ENCODE measurements around the gene TMEM62.
"Not testable (repeated sequence)": the region's sequence is repeated elsewhere in the genome, so short reads cannot be mapped to it uniquely, and the experiment has no call there.

TMEM62 gene

DNA sequence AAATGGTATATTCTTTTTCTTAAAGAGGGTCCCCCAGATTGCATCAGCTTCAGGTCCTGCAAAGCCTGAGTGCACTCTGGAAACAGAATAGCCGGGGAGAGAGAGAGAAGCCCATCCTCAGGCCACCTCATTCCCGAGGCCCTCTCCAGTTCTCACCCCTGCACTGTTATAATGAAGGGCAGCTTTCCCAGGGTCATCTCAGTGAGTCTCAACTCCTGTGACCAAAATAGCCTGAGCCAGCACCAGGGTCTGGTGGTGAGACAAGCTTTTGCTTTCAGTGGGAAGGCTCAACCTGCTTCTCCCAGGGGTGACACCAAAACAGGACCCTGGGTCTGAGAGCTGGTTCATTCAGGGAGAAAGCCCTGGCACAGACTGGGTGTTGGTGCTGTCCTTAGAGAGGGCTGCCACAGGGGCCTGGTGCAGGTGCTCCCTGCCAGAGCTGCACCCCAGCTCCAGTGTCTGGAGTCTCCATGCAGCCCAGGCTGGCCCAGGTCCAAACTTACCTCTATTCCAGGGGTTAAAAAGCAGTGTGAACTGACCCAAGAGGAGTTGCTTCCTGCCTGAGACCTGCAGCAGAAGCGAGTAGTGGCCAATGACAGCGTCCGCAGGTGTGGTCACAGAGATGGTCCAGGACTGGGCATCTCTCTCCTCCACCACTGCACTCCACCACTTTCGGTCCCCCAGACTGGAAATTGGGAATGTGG, 81.4 kb downstream of the TMEM62 start:
- no peaks in the 10 kb centered on the region for H3K4me1 ChIP-seq (ENCODE audit: insufficient read depth, low read length)
- no peaks in the 10 kb centered on the region for H3K36me3 ChIP-seq (ENCODE audit: insufficient read depth, low read length)
- no peak overlapping the region for H3K9ac ChIP-seq (ENCODE audit: low read depth, low read length)
- no peaks in the 10 kb centered on the region for H3K9me3 ChIP-seq (ENCODE audit: control insufficient read depth, insufficient read depth, low read length)

DNA sequence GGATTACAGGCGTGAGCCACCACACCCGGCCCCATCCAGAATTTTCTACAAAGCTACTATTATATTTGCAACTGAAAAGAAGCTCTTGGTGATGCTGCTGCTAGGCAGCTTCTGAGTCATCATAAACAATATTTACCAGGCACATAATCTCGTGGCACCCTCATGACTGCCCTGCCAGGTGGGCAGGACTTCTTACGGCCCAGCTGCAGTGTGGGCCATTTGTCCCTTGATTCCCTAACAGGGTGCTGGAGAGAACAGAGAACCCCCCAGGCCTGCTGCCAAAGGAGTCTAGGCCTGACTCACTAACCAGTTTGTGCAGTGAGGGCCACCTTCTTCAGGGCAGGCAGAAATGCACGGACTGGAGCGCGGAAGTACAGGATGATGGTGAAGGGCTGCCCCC, 82.6 kb downstream of the TMEM62 start:
- Histone ChIP-seq H3K9ac (ENCODE audit: low read depth, low read length) (no peak overlapping the region), H3K9me3 (ENCODE audit: control insufficient read depth, insufficient read depth, low read length) (no peaks in the 10 kb centered on the region), H3K4me1 (ENCODE audit: insufficient read depth, low read length) (no peaks in the 10 kb centered on the region), H3K36me3 (ENCODE audit: insufficient read depth, low read length) (no peaks in the 10 kb centered on the region)

DNA sequence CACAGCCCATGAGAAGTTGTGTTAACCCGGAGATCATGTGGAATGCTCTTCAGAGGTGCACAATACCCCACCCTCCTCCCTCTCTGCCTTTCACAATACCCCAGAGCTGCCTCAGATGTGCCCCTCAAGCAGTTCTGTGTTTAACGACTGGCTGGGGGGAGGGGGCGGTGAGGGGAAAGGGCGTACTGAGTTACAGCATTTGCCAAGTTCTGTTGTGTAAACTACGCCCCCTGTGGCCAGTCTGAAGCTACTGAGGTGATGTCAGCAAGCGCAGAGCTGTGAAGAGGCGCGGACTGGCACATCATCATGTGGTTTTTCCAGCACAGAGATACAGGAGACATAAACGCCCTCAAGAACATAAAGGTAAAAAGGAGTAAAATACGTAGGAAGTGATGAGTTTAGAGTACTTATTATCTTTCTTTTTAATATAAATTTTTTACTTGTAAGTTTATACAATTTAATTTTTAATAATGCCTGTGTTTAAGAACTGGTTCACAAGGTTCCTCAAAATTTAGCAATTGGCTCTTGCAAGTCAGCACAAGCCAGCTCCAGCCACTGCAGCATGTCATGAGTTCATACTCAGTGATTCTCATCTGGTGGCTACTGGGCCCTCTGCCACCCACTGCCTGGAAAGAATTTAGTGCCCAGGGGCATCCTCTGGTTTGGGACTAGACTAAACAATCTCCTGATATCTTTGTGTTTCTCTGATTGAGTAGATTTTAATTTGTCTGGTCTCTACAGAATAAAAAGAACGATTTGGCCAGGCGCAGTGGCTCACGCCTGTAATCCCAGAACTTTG, 85.7 kb downstream of the TMEM62 start:
- no peak overlapping the region for H3K9ac ChIP-seq (ENCODE audit: low read depth, low read length)
- H3K36me3 ChIP-seq (ENCODE audit: insufficient read depth, low read length): no peaks in the 10 kb centered on the region
- H3K9me3 ChIP-seq (ENCODE audit: control insufficient read depth, insufficient read depth, low read length): no peaks in the 10 kb centered on the region
- no peaks in the 10 kb centered on the region for H3K4me1 ChIP-seq (ENCODE audit: insufficient read depth, low read length)

DNA sequence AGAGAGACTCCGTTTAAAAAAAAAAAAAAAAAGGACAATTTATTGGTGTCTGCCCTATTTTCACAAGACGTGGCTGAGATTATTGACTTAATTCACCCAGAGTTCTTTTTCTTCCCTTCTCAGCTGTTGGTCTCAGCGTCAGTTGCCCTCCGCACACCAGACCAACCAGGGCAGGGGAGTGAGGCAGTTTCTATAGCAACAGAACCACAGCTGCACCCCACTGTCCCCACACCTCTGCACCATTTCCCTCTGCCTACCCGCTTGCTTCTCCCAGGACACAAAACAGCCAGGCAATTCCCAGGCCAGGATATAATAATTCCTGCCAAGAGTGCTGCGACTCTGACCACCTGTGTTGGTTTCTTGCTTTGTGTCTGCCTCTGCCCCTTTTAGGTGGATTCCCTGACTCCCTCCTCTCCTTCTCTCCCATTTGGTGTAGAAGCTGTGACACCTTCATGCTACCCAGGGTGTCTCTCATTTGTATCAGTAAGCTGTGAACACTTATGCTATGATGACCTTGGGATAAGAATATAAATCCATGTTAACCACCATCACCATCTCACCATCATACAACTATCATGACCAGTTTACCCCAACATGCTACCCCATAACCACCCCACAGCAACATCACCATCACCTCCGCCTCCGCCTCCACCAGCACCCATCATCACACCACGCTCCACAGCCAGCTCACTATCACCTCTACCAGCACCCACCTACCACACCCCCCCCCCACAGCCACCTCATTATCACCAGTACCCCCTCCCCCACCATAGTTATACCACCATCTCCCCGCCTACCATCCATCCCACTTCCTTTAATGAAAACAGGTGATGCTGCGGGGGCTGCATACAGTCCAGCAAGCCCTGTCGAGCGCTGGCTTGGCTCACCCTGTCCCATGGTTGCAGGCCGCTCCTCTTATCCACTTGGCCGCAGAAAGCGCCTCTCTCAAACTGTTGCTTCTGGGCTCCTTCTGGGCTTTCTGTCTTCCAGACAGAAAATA, 86.8 kb downstream of the TMEM62 start:
- Histone ChIP-seq H3K9ac (ENCODE audit: low read depth, low read length) (no peak overlapping the region), H3K4me1 (ENCODE audit: insufficient read depth, low read length) (no peaks in the 10 kb centered on the region), H3K36me3 (ENCODE audit: insufficient read depth, low read length) (no peaks in the 10 kb centered on the region), H3K9me3 (ENCODE audit: control insufficient read depth, insufficient read depth, low read length) (no peaks in the 10 kb centered on the region)

GRCh38 chr15:43220991-43221403, 87.6 kb downstream of the TMEM62 start, which contains the start of gene EPB42:
Gene EPB42, minus strand, starts transcription at chr15:43221018. Its CDS starts 193 bp downstream, at chr15:43220825.
- Histone ChIP-seq H3K9ac (ENCODE audit: low read depth, low read length) (no peak within 1 kb of the TSS), H3K4me1 (ENCODE audit: insufficient read depth, low read length) (no peaks in the 10 kb centered on the region), H3K9me3 (ENCODE audit: control insufficient read depth, insufficient read depth, low read length) (no peaks in the 10 kb centered on the region), H3K36me3 (ENCODE audit: insufficient read depth, low read length) (no peaks in the 10 kb centered on the region)

DNA sequence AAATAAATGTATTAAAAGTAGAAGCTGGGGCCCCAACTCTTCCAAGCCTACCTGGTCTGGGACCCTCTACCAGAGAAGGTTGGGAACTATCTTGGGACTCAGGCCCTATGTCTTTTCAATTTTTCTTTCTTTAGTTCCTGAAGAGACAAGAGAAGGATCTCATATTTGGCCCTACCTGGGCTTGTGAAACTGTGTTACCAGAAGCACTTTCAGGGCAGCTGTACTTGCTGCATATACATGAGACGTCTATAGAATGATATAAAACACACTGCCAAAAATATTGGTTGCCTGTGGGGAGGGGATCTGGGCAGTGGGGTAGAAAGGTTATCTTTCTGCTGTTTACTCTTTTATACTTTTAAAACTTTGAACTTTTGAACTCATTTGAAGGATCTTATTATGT, 88.0 kb downstream of the TMEM62 start:
- Histone ChIP-seq H3K4me1 (ENCODE audit: insufficient read depth, low read length) (no peaks in the 10 kb centered on the region), H3K9ac (ENCODE audit: low read depth, low read length) (no peak overlapping the region), H3K36me3 (ENCODE audit: insufficient read depth, low read length) (no peaks in the 10 kb centered on the region), H3K9me3 (ENCODE audit: control insufficient read depth, insufficient read depth, low read length) (no peaks in the 10 kb centered on the region)

GRCh38 chr15:43225201-43225949, 92.0 kb downstream of the TMEM62 start:
- Histone ChIP-seq H3K4me1 (ENCODE audit: insufficient read depth, low read length) (0 out of 2 replicates have a peak, but pooled peaks cover 2% of the 10 kb centered on the region), H3K36me3 (ENCODE audit: insufficient read depth, low read length) (no peaks in the 10 kb centered on the region), H3K9me3 (ENCODE audit: control insufficient read depth, insufficient read depth, low read length) (no peaks in the 10 kb centered on the region), H3K9ac (ENCODE audit: low read depth, low read length) (no peak overlapping the region)

DNA sequence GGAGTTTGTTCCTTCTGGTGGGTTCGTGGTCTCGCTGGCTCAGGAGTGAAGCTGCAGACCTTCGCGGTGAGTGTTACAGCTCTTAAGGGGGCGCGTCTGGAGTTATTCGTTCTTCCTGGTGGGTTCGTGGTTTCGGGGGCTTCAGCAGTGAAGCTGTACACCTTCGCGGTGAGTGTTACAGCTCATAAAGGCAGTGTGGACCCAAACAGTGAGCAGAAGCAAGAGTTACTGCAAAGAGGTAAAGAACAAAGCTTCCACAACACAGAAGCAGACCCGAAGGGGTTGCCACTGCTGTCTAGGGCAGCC, 92.5 kb downstream of the TMEM62 start:
- not testable (repeated sequence) for H3K4me1 ChIP-seq (ENCODE audit: insufficient read depth, low read length); H3K9ac ChIP-seq (ENCODE audit: low read depth, low read length); H3K36me3 ChIP-seq (ENCODE audit: insufficient read depth, low read length); H3K9me3 ChIP-seq (ENCODE audit: control insufficient read depth, insufficient read depth, low read length)

DNA sequence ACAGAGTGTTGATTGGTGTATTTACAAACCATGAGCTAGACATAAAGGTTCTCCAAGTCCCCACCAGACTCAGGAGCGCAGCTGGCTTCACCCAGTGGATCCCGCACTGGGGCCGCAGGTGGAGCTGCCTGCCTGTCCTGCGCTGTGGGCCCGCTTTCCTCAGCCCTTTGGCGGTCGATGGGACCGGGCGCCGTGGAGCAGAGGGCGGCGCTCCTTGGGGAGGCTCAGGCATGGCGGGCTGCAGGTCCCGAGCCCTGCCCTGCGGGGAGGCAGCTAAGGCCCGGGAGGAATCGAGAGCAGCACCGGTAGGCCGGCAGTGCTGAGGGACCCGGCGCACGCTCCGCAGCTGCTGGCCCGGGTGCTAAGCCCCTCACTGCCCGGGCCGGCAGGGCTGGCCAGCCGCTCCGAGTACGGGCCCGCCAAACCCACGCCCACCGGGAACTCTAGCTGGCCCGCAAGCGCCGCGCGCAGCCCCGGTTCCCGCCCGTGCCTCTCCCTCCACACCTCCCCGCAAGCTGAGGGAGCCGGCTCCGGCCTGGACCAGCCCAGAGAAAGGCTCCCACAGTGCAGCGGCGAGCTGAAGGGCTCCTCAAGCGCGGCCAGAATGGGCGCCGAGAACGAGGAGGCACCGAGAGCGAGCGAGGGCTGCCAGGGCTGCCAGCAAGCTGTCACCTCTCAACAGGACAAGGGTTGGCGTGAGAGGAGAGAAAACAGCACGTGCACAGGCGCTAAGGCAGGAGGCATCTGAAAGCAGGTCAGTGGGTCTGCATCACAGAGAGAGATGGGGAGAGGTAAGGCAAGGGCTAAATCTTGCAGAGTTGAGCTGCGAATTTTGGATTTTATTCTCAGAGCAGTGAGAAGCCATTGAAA, 93.3 kb downstream of the TMEM62 start:
- no peaks in the 10 kb centered on the region for H3K9me3 ChIP-seq (ENCODE audit: control insufficient read depth, insufficient read depth, low read length)
- H3K36me3 ChIP-seq (ENCODE audit: insufficient read depth, low read length): no peaks in the 10 kb centered on the region
- H3K9ac ChIP-seq (ENCODE audit: low read depth, low read length): no peak overlapping the region
- H3K4me1 ChIP-seq (ENCODE audit: insufficient read depth, low read length): peaks cover 8% of the 10 kb centered on the region; the same call in 1 of the 2 replicates

DNA sequence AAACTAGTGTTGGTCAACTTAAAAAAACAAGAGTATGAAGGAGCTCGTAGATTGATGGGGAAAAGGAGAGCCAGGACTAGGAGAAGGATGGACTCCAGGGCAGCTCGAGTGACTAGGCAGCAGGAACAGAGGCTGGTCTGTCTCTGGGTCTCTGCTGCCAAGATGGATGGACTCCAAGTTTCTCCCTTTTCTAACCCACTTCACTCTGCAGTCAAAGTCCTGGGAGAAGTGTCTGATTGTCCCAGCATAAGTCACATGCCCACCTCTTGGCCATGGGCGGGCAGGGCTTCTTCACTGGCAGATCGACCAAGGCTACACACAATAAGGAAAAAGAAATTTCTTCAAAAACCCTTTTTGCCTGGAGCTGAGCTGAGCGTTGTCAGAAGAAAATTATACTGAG, 96.6 kb downstream of the TMEM62 start:
- H3K4me1 ChIP-seq (ENCODE audit: insufficient read depth, low read length): peaks cover 8% of the 10 kb centered on the region; the same call in 1 of the 2 replicates
- no peak overlapping the region for H3K9ac ChIP-seq (ENCODE audit: low read depth, low read length)
- no peaks in the 10 kb centered on the region for H3K36me3 ChIP-seq (ENCODE audit: insufficient read depth, low read length)
- no peaks in the 10 kb centered on the region for H3K9me3 ChIP-seq (ENCODE audit: control insufficient read depth, insufficient read depth, low read length)

- no peaks in the 10 kb centered on the region for H3K9me3 ChIP-seq (ENCODE audit: control insufficient read depth, insufficient read depth, low read length)
- H3K4me1 ChIP-seq (ENCODE audit: insufficient read depth, low read length): peaks cover 8% of the 10 kb centered on the region; the same call in 1 of the 2 replicates
- H3K9ac ChIP-seq (ENCODE audit: low read depth, low read length): no peak overlapping the region
- H3K36me3 ChIP-seq (ENCODE audit: insufficient read depth, low read length): no peaks in the 10 kb centered on the region
Observed at GRCh38 chr15:43230640-43231115, 97.3 kb downstream of the TMEM62 start.

- Histone ChIP-seq H3K9me3 (ENCODE audit: control insufficient read depth, insufficient read depth, low read length) (no peaks in the 10 kb centered on the region), H3K9ac (ENCODE audit: low read depth, low read length) (no peak overlapping the region), H3K36me3 (ENCODE audit: insufficient read depth, low read length) (no peaks in the 10 kb centered on the region), H3K4me1 (ENCODE audit: insufficient read depth, low read length) (peaks cover 8% of the 10 kb centered on the region; the same call in 1 of the 2 replicates)
Observed at GRCh38 chr15:43232289-43232874, 99.0 kb downstream of the TMEM62 start.
